K562 (cell line): Measurements from ENCODE around the gene ANKMY2. TPM values are rescaled to one million over a fixed set of nuclear protein-coding genes. Genes with fewer than 3 reads are reported as not detected.

Experiments
- ATAC-seq: fragments of 200-7000 bp; cut with Tn5 transposase; 3 replicates; pipeline ENCODE4 v1.9.1; 2020; ENCODE audit warnings: moderate library complexity
- BruUV-seq: library from RNA; stranded (reverse); fragments of 400-500 nt; replicated peaks from 2 replicates; lab custom pipeline; 2021; lab: Mats Ljungman, UMichigan
- CTCF ChIA-PET: fragments of 300-600 bp; formaldehyde crosslinking; extraction: SDS; loops from one replicate; lab custom pipeline; 2021; ENCODE audit warnings: low intra/inter-chr PET ratio; lab: Yijun Ruan, JAX
- POLR2A ChIA-PET: fragments of 300-600, 350-650 bp; sonication (Branson Sonifier 250); formaldehyde crosslinking; extraction: SDS; loops from one replicate; lab custom pipeline; 2021; ENCODE audit warnings: antibody characterized with exemption, inconsistent platforms; lab: Yijun Ruan, JAX
- DNase-seq, 4 experiments: peaks; one replicate each; pipeline versions ENCODE4 v3.0.0 to v3.0.0-alpha.2; 2011 to 2018; ENCODE audit warnings: low spot score in 3 of 4, mixed read lengths in 3 of 4; ENCODE audit errors: extremely low read depth in 1 of 4
- FAIRE-seq: peaks from 2 replicates; lab custom pipeline; 2011; peaks lifted over from hg19 to GRCh38; lab: Jason Lieb, UNC
- H2AFZ ChIP-seq: 2 replicates; pipeline ENCODE4 v1.6.0; 2011; ENCODE audit warnings: low read depth, low read length, control low read depth, inconsistent platforms
- H3K27ac ChIP-seq: fragments of 200-600 bp; 3 replicates; pipeline ENCODE4 v1.8.0; 2011; ENCODE audit warnings: low read depth, mild to moderate bottlenecking, control low read depth, inconsistent platforms, low read length, moderate library complexity, mixed read lengths; ENCODE audit errors: extremely low read depth
- H3K27me3 ChIP-seq, 2 experiments: fragments of 300-600 bp in 1 of 2; 2 replicates in 1 of 2; 3 replicates in 1 of 2; pipeline versions ENCODE4 v1.6.0 to v1.8.0; 2011; ENCODE audit warnings: inconsistent platforms in 2 of 2, low read length in 2 of 2, mild to moderate bottlenecking in 1 of 2, mixed read lengths in 1 of 2, moderate library complexity in 1 of 2; ENCODE audit not compliant: control insufficient read depth in 2 of 2, insufficient read depth in 2 of 2
- H3K36me3 ChIP-seq: fragments of 300-600 bp; 3 replicates; pipeline ENCODE4 v1.8.0; 2011; ENCODE audit warnings: mild to moderate bottlenecking, low read length, inconsistent platforms; ENCODE audit not compliant: control insufficient read depth, insufficient read depth
- H3K4me1 ChIP-seq, 2 experiments: fragments of 200-600 bp in 1 of 2; replicated peaks in 1 of 2; 2 replicates in 1 of 2; 3 replicates in 1 of 2; pipeline versions ENCODE4 v1.5.1 to v1.8.0; 2011; ENCODE audit warnings: inconsistent platforms in 2 of 2, low read length in 2 of 2, mild to moderate bottlenecking in 1 of 2, mixed read lengths in 1 of 2, moderate library complexity in 1 of 2; ENCODE audit not compliant: control insufficient read depth in 2 of 2, insufficient read depth in 2 of 2
- H3K4me2 ChIP-seq: 2 replicates; pipeline ENCODE4 v1.6.1; 2011; ENCODE audit warnings: low read length, control low read depth, inconsistent platforms, mixed read lengths; ENCODE audit not compliant: insufficient read depth
- H3K4me3 ChIP-seq: fragments of 200-600 bp; sonication (generic), shearing (Covaris generic); 2 replicates; pipeline ENCODE4 v1.5.1; 2016; ENCODE audit warnings: control low read depth, inconsistent platforms
- H3K79me2 ChIP-seq: fragments of 200-600 bp; 3 replicates; pipeline ENCODE4 v1.8.0; 2011; ENCODE audit warnings: low read length, inconsistent platforms; ENCODE audit not compliant: control insufficient read depth, insufficient read depth
- H3K9ac ChIP-seq, 2 experiments: 2 replicates each; pipeline versions ENCODE4 v1.6.0 to v1.6.1; 2011; ENCODE audit warnings: low read depth in 2 of 2, low read length in 2 of 2, control low read depth in 1 of 2, inconsistent platforms in 1 of 2, mild to moderate bottlenecking in 1 of 2, mixed read lengths in 1 of 2; ENCODE audit not compliant: insufficient read depth in 1 of 2
- H3K9me1 ChIP-seq: one replicate; pipeline ENCODE4 v1.6.0; 2011; ENCODE audit warnings: inconsistent platforms, mild to moderate bottlenecking, low read length, moderate library complexity; ENCODE audit not compliant: control insufficient read depth, insufficient read depth
- H3K9me3 ChIP-seq: replicated peaks from 2 replicates; pipeline ENCODE4 v1.5.1; 2011; ENCODE audit warnings: low read depth, low read length, inconsistent platforms; ENCODE audit not compliant: control insufficient read depth, insufficient read depth
- H4K20me1 ChIP-seq: replicated peaks from 2 replicates; pipeline ENCODE4 v1.6.1; 2011; ENCODE audit warnings: low read length, inconsistent platforms, mixed read lengths; ENCODE audit not compliant: control insufficient read depth, insufficient read depth
- GABPB1 ChIP-seq: sonication (generic); formaldehyde crosslinking; IDR thresholded peaks from 2 replicates; pipeline ENCODE4 v1.8.0; 2022; ENCODE audit warnings: mild to moderate bottlenecking, missing genetic modification reagents
- HEY1 ChIP-seq: fragments of 250-450 bp; sonication (Bioruptor Pico); IDR thresholded peaks from 2 replicates; pipeline ENCODE4 v1.5.0; 2020; ENCODE audit warnings: mild to moderate bottlenecking, moderate library complexity, borderline replicate concordance
- KAT7 ChIP-seq: sonication (generic); formaldehyde crosslinking; IDR thresholded peaks from 2 replicates; pipeline ENCODE4 v1.8.0; 2022; ENCODE audit warnings: missing genetic modification reagents, mild to moderate bottlenecking, borderline replicate concordance
- MTA2 ChIP-seq: fragments of 450-650 bp; IDR thresholded peaks from 2 replicates; pipeline ENCODE4 v1.6.1; 2016; ENCODE audit warnings: low read depth
- POLR2B ChIP-seq: fragments of 450-650 bp; IDR thresholded peaks from 2 replicates; pipeline ENCODE4 v1.6.1; 2018; ENCODE audit warnings: low read depth; ENCODE audit not compliant: partially characterized antibody
- SOX6 ChIP-seq: fragments of 450-650 bp; IDR thresholded peaks from 2 replicates; pipeline ENCODE4 v1.6.1; 2014; ENCODE audit warnings: mild to moderate bottlenecking
- SPI1 ChIP-seq: IDR thresholded peaks from 2 replicates; pipeline ENCODE4 v1.6.1; 2011; ENCODE audit warnings: low read depth, low read length, control low read depth, borderline replicate concordance
- WGBS: fragments of 100-300 bp; shearing (Covaris generic); methylation state at CpG from one replicate; pipeline ENCODE4 v1.1.6; 2016; ENCODE audit warnings: low coverage, mixed read lengths; ENCODE audit not compliant: insufficient coverage; ENCODE audit errors: missing lambda C conversion rate; 5-methylcytosine and 5-hydroxymethylcytosine counted together
- in situ Hi-C: fragments of 300-500 bp; cut with MboI; formaldehyde crosslinking; loops from 4 replicates; pipeline ENCODE4 v1.15.0; 2018; ENCODE audit warnings: inconsistent platforms, mixed read lengths
- intact Hi-C: fragments of 100-400 bp; cut with micrococcal nuclease; formaldehyde crosslinking; loops from 2 replicates; pipeline ENCODE4 v1.14.2; 2022
- polyA plus RNA-seq, 8 experiments: library from polyadenylated mRNA; depleted of rRNA in 4 of 8; stranded (reverse) in 5 of 8; unstranded in 3 of 8; fragments of >200 nt; fragmentation: Nextera tagmentation in 2 of 8; fragmentation: Illumina TruSeq in 1 of 8; extraction: Ambion mirVana in 2 of 8; extraction: Trizol in 1 of 8; gene quantifications; 2 replicates each; pipeline versions ENCODE4 v1.2.1 to v1.2.3, GENCODE V29; 2011 to 2014; ENCODE audit warnings: inconsistent platforms in 1 of 8, missing spikeins in 1 of 8
- total RNA-seq, 7 experiments: library from RNA; depleted of rRNA in 6 of 7; stranded (reverse); fragments of >200 nt in 6 of 7; fragmentation: Illumina TruSeq in 2 of 7; extraction: Trizol in 2 of 7; gene quantifications; 2 replicates each; pipeline versions ENCODE4 v1.2.1 to v1.2.3, GENCODE V29; 2011 to 2021; ENCODE audit warnings: low replicate concordance in 1 of 7
- TF ChIP-seq, protein P1 (sequence below): IDR thresholded peaks from 2 replicates; pipeline ENCODE4 v1.6.1; 2012; ENCODE audit warnings: low read depth, low read length, improper control_type of control experiment, borderline replicate concordance
- TF ChIP-seq, protein P2 (sequence below): fragments of 450-650 bp; formaldehyde crosslinking; IDR thresholded peaks from 2 replicates; pipeline ENCODE4 v1.4.0; 2022; ENCODE audit warnings: missing genetic modification characterization
- TF ChIP-seq, protein P3 (sequence below): fragments of 250-450 bp; sonication (Bioruptor Pico); IDR thresholded peaks from 2 replicates; pipeline ENCODE4 v1.8.0; 2022; ENCODE audit warnings: inconsistent platforms

The ANKMY2 gene
- total and polyA plus RNA-seq, 9 of the 15 experiments (the other 6 are each of a cell fraction or from before 2014, with no cell fraction given) = 38.9 to 71.5 (median 48.8) TPM

GRCh38 chr7:16571941-16572340 is 73.6 kb downstream of the ANKMY2 start:
- H3K79me2 ChIP-seq = no peaks in the 10 kb centered on the region
- H3K27ac ChIP-seq = no peak overlapping the region
- H3K4me2 ChIP-seq = no peak overlapping the region
- CTCF ChIA-PET = no interaction called here
- POLR2A ChIA-PET = no interaction called here
- no peaks in the 10 kb centered on the region for H3K9me1 ChIP-seq
- TF ChIP-seq SPI1 = 0 out of 2 replicates have a peak, but pooled peaks have one; percentile 9
- TF ChIP-seq GABPB1 (CRISPR knock-in tag) = no peak
- DNase-seq (no peak), FAIRE-seq (no peak), ATAC-seq (no peak)
- H2AFZ ChIP-seq = no peak overlapping the region
- H3K36me3 ChIP-seq = no peaks in the 10 kb centered on the region
- H4K20me1 ChIP-seq = no peaks in the 10 kb centered on the region
- no peak overlapping the region for H3K9ac ChIP-seq
- no peaks in the 10 kb centered on the region for H3K4me1 ChIP-seq
- no peaks in the 10 kb centered on the region for H3K9me3 ChIP-seq
- in situ Hi-C loops = loop anchor here (25.0 kb wide), 1 partner anchor 485 kb away; no protein-coding TSS in a partner anchor
- H3K27me3 ChIP-seq = no peaks in the 10 kb centered on the region
- no TSS peak for BruUV-seq
- intact Hi-C loops = no loop called here
- 54% methylated on average over 4 of the region's 4 CpGs for WGBS
- H3K4me3 ChIP-seq = no peak overlapping the region

DNA sequence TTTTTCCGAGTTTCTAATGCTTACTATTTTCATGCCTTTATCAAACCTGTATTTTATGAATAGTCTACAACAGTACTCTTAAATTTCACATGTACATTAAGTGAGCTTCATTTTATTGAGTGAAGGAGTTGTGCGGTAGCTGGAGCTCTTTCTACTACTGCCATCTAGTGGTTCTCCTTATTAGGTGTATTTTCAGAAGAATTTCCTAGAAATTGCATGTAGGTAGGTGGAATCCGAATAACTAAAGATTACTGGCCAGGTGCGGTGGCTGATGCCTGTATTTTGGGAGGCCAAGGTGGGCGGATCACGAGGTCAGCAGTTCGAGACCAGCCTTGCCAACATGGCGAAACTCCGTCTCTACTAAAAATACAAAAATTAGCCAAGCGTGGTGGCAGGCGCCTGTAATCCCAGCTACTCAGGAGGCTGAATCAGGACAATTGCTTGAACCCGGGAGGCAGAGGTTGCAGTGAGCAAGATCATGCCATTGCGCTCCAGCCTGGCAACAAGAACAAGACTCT is 80.6 kb downstream of the ANKMY2 start:
- no peak overlapping the region for H3K4me2 ChIP-seq
- FAIRE-seq = peak; percentile 74
- no peak for TF ChIP-seq HEY1
- TF ChIP-seq, protein P1, sequence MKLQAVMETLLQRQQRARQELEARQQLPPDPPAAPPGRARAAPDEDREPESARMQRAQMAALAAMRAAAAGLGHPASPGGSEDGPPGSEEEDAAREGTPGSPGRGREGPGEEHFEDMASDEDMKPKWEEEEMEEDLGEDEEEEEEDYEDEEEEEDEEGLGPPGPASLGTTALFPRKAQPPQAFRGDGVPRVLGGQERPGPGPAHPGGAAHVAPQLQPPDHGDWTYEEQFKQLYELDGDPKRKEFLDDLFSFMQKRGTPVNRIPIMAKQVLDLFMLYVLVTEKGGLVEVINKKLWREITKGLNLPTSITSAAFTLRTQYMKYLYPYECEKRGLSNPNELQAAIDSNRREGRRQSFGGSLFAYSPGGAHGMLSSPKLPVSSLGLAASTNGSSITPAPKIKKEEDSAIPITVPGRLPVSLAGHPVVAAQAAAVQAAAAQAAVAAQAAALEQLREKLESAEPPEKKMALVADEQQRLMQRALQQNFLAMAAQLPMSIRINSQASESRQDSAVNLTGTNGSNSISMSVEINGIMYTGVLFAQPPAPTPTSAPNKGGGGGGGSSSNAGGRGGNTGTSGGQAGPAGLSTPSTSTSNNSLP = peak; percentile 93
- TF ChIP-seq POLR2B = no peak
- TF ChIP-seq KAT7 (CRISPR knock-in tag) = no peak
- TF ChIP-seq, protein P2, sequence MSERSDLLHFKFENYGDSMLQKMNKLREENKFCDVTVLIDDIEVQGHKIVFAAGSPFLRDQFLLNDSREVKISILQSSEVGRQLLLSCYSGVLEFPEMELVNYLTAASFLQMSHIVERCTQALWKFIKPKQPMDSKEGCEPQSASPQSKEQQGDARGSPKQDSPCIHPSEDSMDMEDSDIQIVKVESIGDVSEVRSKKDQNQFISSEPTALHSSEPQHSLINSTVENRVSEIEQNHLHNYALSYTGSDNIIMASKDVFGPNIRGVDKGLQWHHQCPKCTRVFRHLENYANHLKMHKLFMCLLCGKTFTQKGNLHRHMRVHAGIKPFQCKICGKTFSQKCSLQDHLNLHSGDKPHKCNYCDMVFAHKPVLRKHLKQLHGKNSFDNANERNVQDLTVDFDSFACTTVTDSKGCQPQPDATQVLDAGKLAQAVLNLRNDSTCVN (CRISPR knock-in tag) = no peak
- no peak for TF ChIP-seq MTA2
- TF ChIP-seq SOX6 = 0 out of 2 replicates have a peak, but pooled peaks have one; percentile 22
- TF ChIP-seq, protein P3, sequence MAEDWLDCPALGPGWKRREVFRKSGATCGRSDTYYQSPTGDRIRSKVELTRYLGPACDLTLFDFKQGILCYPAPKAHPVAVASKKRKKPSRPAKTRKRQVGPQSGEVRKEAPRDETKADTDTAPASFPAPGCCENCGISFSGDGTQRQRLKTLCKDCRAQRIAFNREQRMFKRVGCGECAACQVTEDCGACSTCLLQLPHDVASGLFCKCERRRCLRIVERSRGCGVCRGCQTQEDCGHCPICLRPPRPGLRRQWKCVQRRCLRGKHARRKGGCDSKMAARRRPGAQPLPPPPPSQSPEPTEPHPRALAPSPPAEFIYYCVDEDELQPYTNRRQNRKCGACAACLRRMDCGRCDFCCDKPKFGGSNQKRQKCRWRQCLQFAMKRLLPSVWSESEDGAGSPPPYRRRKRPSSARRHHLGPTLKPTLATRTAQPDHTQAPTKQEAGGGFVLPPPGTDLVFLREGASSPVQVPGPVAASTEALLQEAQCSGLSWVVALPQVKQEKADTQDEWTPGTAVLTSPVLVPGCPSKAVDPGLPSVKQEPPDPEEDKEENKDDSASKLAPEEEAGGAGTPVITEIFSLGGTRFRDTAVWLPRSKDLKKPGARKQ (CRISPR knock-in tag) = no peak

More for the DNA sequence above, 80.6 kb downstream of the ANKMY2 start:
- no TSS peak for BruUV-seq
- H3K9ac ChIP-seq = no peak overlapping the region
- in situ Hi-C loops (loop anchor here (10.0 to 25.0 kb wide), 2 partner anchors 300 to 478 kb away; no protein-coding TSS in a partner anchor), intact Hi-C loops (loop anchor here (1.0 to 5.0 kb wide), 6 partner anchors 73 to 487 kb away; no protein-coding TSS in a partner anchor)
- H4K20me1 ChIP-seq = no peaks in the 10 kb centered on the region
- ATAC-seq (peak; percentile 84), DNase-seq (peak; percentile 47 to 71 (median 58))
- no peaks in the 10 kb centered on the region for H3K9me3 ChIP-seq
- H3K36me3 ChIP-seq = no peaks in the 10 kb centered on the region
- no peaks in the 10 kb centered on the region for H3K27me3 ChIP-seq
- no peaks in the 10 kb centered on the region for H3K79me2 ChIP-seq
- no peak overlapping the region for H3K27ac ChIP-seq
- POLR2A ChIA-PET = interaction anchor here (0.7 to 1.2 kb wide), 6 partner anchors 29 to 298 kb away, joined by 3 to 6 read pairs (median 3); partner anchors contain the start of gene CRPPA
- H3K4me1 ChIP-seq = no peaks in the 10 kb centered on the region; a peak in 2 of 5 replicates
- H2AFZ ChIP-seq = peak overlapping the region; percentile 71
- CTCF ChIA-PET = interaction anchor here (0.7 to 3.3 kb wide), 4 partner anchors 132 to 486 kb away, joined by 3 to 20 read pairs (median 12); no protein-coding TSS in a partner anchor
- no peak overlapping the region for H3K4me3 ChIP-seq
- no peaks in the 10 kb centered on the region for H3K9me1 ChIP-seq
- 20% methylated on average over 13 of the region's 13 CpGs for WGBS
